ENCODE measurements around the gene ZEB1.

GRCh38 chr10:31522820-31523219 lies 203.8 kb downstream of the ZEB1 start:
- TF ChIP-seq, protein P1, sequence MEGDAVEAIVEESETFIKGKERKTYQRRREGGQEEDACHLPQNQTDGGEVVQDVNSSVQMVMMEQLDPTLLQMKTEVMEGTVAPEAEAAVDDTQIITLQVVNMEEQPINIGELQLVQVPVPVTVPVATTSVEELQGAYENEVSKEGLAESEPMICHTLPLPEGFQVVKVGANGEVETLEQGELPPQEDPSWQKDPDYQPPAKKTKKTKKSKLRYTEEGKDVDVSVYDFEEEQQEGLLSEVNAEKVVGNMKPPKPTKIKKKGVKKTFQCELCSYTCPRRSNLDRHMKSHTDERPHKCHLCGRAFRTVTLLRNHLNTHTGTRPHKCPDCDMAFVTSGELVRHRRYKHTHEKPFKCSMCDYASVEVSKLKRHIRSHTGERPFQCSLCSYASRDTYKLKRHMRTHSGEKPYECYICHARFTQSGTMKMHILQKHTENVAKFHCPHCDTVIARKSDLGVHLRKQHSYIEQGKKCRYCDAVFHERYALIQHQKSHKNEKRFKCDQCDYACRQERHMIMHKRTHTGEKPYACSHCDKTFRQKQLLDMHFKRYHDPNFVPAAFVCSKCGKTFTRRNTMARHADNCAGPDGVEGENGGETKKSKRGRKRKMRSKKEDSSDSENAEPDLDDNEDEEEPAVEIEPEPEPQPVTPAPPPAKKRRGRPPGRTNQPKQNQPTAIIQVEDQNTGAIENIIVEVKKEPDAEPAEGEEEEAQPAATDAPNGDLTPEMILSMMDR (IDR thresholded peaks at IDR 0.05): no peak
- TF ChIP-seq POLR2AphosphoS5 (IDR thresholded peaks at IDR 0.05): no peak

Measured in esophagus muscularis mucosa (tissue), 3 donors.